H1 (cell line): ENCODE data around the gene CHIC1.
"Not testable (repeated sequence)": the region's sequence is repeated elsewhere in the genome, so short reads cannot be mapped to it uniquely, and the experiment has no call there.

Experiments
- JUN ChIP-seq: IDR thresholded peaks from 2 replicates; pipeline ENCODE4 v1.6.1; 2011; ENCODE audit warnings: low read depth, mild to moderate bottlenecking, improper control_type of control experiment, low read length
- JUND ChIP-seq: IDR thresholded peaks from 2 replicates; pipeline ENCODE4 v1.6.1; 2011; ENCODE audit warnings: mild to moderate bottlenecking, improper control_type of control experiment, low read length
- POLR2AphosphoS5 ChIP-seq: IDR thresholded peaks from 2 replicates; pipeline ENCODE4 v1.6.1; 2011; ENCODE audit warnings: low read depth, low read length
- RNF2 ChIP-seq: fragments of 200-900, 300-1000 bp; sonication (generic); IDR thresholded peaks from 2 replicates; pipeline ENCODE4 v1.7.1; 2016; ENCODE audit warnings: borderline replicate concordance, low read depth, mild to moderate bottlenecking, antibody characterized with exemption, low read length; ENCODE audit not compliant: poor library complexity, severe bottlenecking; ENCODE audit errors: missing control alignments
- SP1 ChIP-seq: IDR thresholded peaks from 2 replicates; pipeline ENCODE4 v1.6.1; 2011; ENCODE audit warnings: low read depth, low read length
- SP2 ChIP-seq: IDR thresholded peaks from 2 replicates; pipeline ENCODE4 v1.6.1; 2012; ENCODE audit warnings: mild to moderate bottlenecking, low read length, inconsistent platforms
- TF ChIP-seq, protein P1 (sequence below), 3 experiments: IDR thresholded peaks; 1 replicate in 2 of 3; 2 replicates in 1 of 3; pipeline versions ENCODE4 v1.5.1 to v1.6.1; 2011; ENCODE audit warnings: low read length in 3 of 3, mild to moderate bottlenecking in 3 of 3, inconsistent platforms in 2 of 3, low read depth in 1 of 3, moderate library complexity in 1 of 3; ENCODE audit not compliant: insufficient read depth in 1 of 3; ENCODE audit errors: control extremely low read depth in 1 of 3
- TF ChIP-seq, protein P2 (sequence below): IDR thresholded peaks from 2 replicates; pipeline ENCODE4 v1.6.1; 2012; ENCODE audit warnings: inconsistent platforms

DNA sequence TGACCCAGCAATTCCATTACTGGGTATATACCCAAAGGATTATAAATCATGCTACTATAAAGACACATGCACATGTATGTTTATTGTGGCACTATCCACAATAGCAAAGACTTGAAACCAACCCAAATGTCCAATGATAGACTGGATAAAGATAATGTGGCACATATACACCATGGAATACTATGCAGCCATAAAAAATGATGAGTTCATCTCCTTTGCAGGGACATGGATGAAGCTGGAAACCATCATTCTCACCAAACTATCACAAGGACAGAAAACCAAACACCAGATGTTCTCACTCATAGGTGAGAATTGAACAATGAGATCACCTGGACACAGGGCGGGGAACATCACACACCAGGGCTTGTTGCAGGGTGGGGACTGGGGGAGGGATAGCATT lies 144.0 kb downstream of the CHIC1 start:
- TF ChIP-seq SP1, JUND, RNF2, POLR2AphosphoS5, JUN, SP2: not testable (repeated sequence)
- TF ChIP-seq, protein P1, sequence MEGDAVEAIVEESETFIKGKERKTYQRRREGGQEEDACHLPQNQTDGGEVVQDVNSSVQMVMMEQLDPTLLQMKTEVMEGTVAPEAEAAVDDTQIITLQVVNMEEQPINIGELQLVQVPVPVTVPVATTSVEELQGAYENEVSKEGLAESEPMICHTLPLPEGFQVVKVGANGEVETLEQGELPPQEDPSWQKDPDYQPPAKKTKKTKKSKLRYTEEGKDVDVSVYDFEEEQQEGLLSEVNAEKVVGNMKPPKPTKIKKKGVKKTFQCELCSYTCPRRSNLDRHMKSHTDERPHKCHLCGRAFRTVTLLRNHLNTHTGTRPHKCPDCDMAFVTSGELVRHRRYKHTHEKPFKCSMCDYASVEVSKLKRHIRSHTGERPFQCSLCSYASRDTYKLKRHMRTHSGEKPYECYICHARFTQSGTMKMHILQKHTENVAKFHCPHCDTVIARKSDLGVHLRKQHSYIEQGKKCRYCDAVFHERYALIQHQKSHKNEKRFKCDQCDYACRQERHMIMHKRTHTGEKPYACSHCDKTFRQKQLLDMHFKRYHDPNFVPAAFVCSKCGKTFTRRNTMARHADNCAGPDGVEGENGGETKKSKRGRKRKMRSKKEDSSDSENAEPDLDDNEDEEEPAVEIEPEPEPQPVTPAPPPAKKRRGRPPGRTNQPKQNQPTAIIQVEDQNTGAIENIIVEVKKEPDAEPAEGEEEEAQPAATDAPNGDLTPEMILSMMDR (IDR thresholded peaks at IDR 0.05; ENCODE audit: control extremely low read depth in 1 of 3, insufficient read depth in 1 of 3, low read depth in 1 of 3, low read length in 3 of 3), result not testable (repeated sequence)
- TF ChIP-seq, protein P2, sequence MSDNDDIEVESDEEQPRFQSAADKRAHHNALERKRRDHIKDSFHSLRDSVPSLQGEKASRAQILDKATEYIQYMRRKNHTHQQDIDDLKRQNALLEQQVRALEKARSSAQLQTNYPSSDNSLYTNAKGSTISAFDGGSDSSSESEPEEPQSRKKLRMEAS, result not testable (repeated sequence)
